Fibroblast of the conjunctiva (primary cell): ENCODE measurements around the gene SCNN1B.
"Not testable (repeated sequence)": the region's sequence is repeated elsewhere in the genome, so short reads cannot be mapped to it uniquely, and the experiment has no call there.

ENCODE experiments used
- DNase-seq: peaks from one replicate; pipeline ENCODE4 v3.0.0-alpha.2; 2010; ENCODE audit warnings: low read depth

The SCNN1B gene

GRCh38 chr16:23288726-23289512 lies 13.2 kb upstream of the SCNN1B start:
- DNase-seq: no peak

- no peak for DNase-seq
Measured at GRCh38 chr16:23290189-23291062, 11.7 kb upstream of the SCNN1B start.

- no peak for DNase-seq
Measured at GRCh38 chr16:23293016-23293415, 9.1 kb upstream of the SCNN1B start.

DNA sequence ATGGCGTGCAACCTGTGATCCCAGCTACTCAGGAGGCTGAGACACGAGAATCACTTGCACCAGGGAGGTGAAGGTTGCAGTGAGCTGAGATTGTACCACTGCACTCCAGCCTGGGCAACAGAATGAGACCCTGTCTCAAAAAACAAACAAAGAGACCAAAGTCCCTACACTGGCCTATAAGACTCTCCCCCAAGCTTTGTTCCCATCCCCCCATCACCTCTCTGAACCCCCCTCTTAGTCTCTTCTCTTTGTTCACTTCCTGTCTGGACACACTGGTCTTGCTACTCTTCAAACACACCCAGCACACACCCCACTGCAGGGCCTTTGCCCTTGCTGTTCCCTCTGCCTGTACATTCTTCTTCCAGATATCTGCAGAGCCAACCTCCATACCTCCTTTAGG lies 7.8 kb upstream of the SCNN1B start:
- no peak for DNase-seq

- no peak for DNase-seq
Measured at GRCh38 chr16:23296994-23297393, 5.1 kb upstream of the SCNN1B start.

DNA sequence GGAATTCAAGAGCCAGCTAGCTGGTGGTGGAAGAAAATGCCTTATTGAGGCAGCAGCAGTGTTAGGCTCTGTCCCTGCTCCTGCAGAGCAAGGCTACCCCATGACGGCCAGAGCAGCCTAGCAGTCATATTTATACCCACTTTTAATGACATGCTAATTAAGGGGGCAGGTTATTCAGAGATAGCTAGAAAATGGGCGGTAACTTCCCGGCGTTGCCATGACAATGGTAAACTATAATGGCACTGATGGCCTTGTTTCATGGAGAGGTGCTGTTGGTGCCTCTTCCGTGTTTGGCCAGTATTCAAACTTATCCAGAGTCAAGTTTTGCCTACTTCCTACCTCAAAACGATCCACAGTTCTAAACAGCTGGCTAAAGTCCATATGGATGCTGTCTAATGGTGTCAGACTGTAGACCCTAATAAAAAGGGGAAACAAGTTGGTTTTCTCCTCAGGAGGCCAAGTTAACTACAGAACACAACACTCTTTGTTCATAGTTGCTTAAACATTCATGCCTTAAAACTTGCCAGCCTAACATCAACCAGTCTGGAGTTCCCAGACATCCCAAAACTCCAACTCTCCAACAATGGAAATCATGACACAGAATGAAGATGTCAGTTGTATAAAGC lies 3.7 kb upstream of the SCNN1B start:
- DNase-seq: no peak

- not testable (repeated sequence) for DNase-seq
Measured at GRCh38 chr16:23299815-23300214, 2.3 kb upstream of the SCNN1B start.

GRCh38 chr16:23301251-23302044 lies 654 bp upstream of the SCNN1B start:
- DNase-seq: no peak

DNA sequence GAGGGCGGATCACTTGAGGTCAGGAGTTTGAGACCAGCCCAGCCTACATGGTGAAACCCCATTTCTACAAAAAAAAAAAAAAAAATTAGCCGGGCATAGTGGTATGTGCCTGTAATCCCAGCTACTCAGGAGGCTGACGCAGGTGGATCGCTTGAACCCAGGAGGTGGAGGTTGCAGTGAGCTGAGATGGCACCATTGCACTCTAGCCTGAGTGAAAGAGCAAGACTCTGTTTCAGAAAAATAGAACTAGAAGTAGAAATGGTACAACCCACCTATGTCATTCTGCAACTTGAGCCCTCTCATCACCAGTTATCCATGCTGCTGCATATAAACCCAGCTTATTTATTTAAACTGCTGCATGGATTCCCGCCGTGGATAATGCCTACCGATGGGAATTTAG lies 1.6 kb downstream of the SCNN1B start:
- no peak for DNase-seq

GRCh38 chr16:23304620-23305019 lies 2.5 kb downstream of the SCNN1B start:
- DNase-seq: no peak

GRCh38 chr16:23306199-23307100 lies 4.3 kb downstream of the SCNN1B start:
- DNase-seq: no peak

- no peak for DNase-seq
Measured at GRCh38 chr16:23310217-23310616, 8.1 kb downstream of the SCNN1B start.

- DNase-seq: no peak
Measured at GRCh38 chr16:23310744-23311143, 8.6 kb downstream of the SCNN1B start.

DNA sequence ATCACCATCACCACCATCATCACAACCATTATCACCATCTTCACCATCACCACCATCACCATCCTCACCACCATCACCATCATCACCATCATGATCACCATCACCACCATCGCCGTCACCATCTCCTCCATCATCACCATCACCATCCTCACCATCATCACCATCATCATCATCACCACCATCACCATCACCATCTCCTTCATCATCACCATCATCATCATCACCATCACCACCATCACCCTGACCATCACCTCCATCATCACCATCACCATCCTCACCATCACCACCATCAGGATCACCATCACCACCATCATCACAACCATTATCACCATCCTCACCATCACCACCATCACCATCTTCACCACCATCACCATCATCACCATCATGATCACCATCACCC lies 14.1 kb downstream of the SCNN1B start:
- DNase-seq: no peak

GRCh38 chr16:23316634-23317265 lies 14.6 kb downstream of the SCNN1B start:
- no peak for DNase-seq

- no peak for DNase-seq
Measured at GRCh38 chr16:23317266-23317661, 15.2 kb downstream of the SCNN1B start.

DNA sequence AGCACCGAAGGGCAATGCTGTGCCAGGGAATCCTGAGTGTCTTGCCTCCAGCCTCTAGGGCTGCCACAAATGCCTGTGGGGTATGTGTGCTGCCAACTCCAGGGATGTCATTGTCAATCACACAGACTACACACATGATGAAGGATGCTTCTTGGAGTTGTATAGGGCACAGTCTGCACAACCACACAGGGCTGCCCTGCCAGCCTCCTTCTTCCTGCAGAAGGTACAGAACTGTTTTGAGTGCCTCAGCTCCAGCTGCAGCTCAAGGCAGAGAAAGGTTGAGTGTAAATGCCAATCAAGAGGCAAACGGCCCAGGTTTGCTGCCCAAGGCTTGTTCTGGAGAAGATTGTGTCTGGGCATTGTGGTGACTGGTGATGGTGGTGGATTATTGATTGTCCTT lies 15.6 kb downstream of the SCNN1B start:
- DNase-seq: no peak

DNA sequence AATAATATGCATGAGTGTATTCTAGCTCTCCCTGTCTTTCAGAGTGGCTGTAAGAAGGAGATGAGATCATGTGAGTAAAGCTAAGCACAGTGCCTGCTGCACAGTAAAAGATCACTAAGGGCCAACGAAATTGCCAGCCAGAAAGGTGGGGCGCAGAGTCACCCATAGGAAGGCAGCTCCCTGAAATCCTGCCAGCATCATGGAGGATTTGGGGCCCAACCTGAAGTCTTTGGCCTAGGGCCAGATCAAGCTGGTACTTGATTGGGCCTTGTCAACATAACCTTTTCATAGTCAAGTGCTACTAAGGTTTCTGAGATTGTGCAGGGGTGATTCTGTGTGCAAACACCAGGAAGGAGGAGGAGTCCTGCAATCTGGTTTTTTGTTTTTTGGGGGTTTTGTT lies 16.5 kb downstream of the SCNN1B start:
- DNase-seq: no peak

DNA sequence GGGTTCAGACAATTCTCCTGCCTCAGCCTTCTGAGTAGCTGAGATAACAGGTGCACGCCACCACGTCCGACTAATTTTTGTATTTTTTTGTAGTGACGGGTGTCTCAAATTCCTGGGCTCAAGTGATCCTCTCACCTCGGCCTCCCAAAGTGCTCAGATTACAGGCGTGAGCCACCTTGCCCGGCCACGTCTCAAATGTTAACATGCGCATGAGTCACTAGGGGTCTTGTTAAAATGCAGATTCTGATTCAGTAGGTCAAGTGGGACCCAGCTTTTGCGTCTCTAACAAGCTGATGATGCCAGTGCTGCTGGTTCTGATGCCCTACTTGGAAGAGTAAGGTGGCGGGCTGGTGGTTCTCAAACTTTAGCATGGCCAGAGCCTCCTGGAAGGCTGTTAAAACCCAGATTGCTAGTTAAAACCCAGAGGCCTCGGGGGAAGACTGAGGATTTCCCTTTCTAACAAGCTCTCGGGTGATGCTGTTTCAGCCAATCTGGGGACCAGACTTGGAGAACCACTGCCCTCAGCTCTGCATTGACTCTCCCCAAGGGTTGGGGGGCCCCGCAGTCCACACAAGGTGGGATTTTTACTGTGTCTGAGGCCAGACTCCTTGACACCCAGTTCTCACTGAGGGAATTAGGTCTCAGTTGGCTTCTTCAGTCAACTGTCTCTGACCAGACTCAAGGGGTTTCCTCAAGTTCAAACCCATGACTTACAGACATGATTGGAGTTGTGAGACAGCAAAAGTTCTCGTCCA lies 17.9 kb downstream of the SCNN1B start:
- DNase-seq: no peak

GRCh38 chr16:23320693-23321092 lies 18.6 kb downstream of the SCNN1B start:
- no peak for DNase-seq
